IPS-11a (cell line): ENCODE results near the gene PDE6G.

Experiments
- H3K4me3 ChIP-seq: one replicate; pipeline ENCODE4 v1.5.1; 2013; ENCODE audit warnings: low read depth, low read length, control low read depth

Gene PDE6G

GRCh38 chr17:81664051-81664470 is 7.7 kb upstream of the PDE6G start:
- H3K4me3 ChIP-seq = no peak overlapping the region

- H3K4me3 ChIP-seq = no peak overlapping the region
Observed at GRCh38 chr17:81662002-81662401, 5.7 kb upstream of the PDE6G start.

- H3K4me3 ChIP-seq = no peak overlapping the region
Observed at GRCh38 chr17:81660441-81660840, 4.1 kb upstream of the PDE6G start.

GRCh38 chr17:81659038-81659437 is 2.7 kb upstream of the PDE6G start:
- no peak overlapping the region for H3K4me3 ChIP-seq

GRCh38 chr17:81656835-81657234 is 493 bp upstream of the PDE6G start:
- H3K4me3 ChIP-seq = no peak overlapping the region

GRCh38 chr17:81655378-81656117 is 794 bp downstream of the PDE6G start:
- H3K4me3 ChIP-seq = no peak overlapping the region

GRCh38 chr17:81652906-81653771 is 3.2 kb downstream of the PDE6G start:
- H3K4me3 ChIP-seq = no peak overlapping the region

- no peak overlapping the region for H3K4me3 ChIP-seq
Observed at GRCh38 chr17:81651692-81652091, 4.7 kb downstream of the PDE6G start.

GRCh38 chr17:81650951-81651350 is 5.4 kb downstream of the PDE6G start:
- H3K4me3 ChIP-seq = no peak overlapping the region

GRCh38 chr17:81648707-81649085 is 7.6 kb downstream of the PDE6G start:
- peak overlapping the region; percentile 13 for H3K4me3 ChIP-seq

GRCh38 chr17:81648013-81648706 is 8.2 kb downstream of the PDE6G start:
- H3K4me3 ChIP-seq = peak overlapping the region; percentile 20

- H3K4me3 ChIP-seq = peak overlapping the region; percentile 20
Observed at GRCh38 chr17:81647640-81648012, 8.7 kb downstream of the PDE6G start.

GRCh38 chr17:81646869-81647600 is 9.3 kb downstream of the PDE6G start:
- no peak overlapping the region for H3K4me3 ChIP-seq

GRCh38 chr17:81644976-81645952 is 11.1 kb downstream of the PDE6G start:
- H3K4me3 ChIP-seq = no peak overlapping the region

GRCh38 chr17:81644496-81644895 is 11.8 kb downstream of the PDE6G start:
- no peak overlapping the region for H3K4me3 ChIP-seq

GRCh38 chr17:81641825-81642489 is 14.4 kb downstream of the PDE6G start:
- no peak overlapping the region for H3K4me3 ChIP-seq

- H3K4me3 ChIP-seq = no peak overlapping the region
Observed at GRCh38 chr17:81640011-81640410, 16.3 kb downstream of the PDE6G start.

GRCh38 chr17:81638683-81639082 is 17.7 kb downstream of the PDE6G start:
- no peak overlapping the region for H3K4me3 ChIP-seq
